Lung (tissue), 12 donors: Measurements from ENCODE around the gene WASF2. TPM values are rescaled to one million over a fixed set of nuclear protein-coding genes. Genes with fewer than 3 reads are reported as not detected.

ENCODE experiments used
- ATAC-seq: fragments of 200-7000 bp; cut with Tn5 transposase; one replicate; pipeline ENCODE4 v1.9.1; 2020; ENCODE audit warnings: moderate number of reproducible peaks; ENCODE audit not compliant: insufficient read depth, low FRiP score
- DNase-seq, 3 donors: peaks; one replicate each; pipeline ENCODE4 v3.0.0-alpha.2; 2013 to 2017
- H3K27ac ChIP-seq, 2 donors: one replicate each; pipeline ENCODE4 v1.5.1; 2013; ENCODE audit warnings: mild to moderate bottlenecking in 2 of 2, moderate library complexity in 2 of 2, control low read depth in 1 of 2, inconsistent platforms in 1 of 2, low read depth in 1 of 2, low read length in 1 of 2
- H3K27me3 ChIP-seq, 3 donors: one replicate each; pipeline ENCODE4 v1.5.1; 2013; ENCODE audit warnings: low read length in 2 of 3; ENCODE audit not compliant: control insufficient read depth in 3 of 3, insufficient read depth in 3 of 3
- H3K36me3 ChIP-seq, 4 donors: one replicate each; pipeline ENCODE4 v1.5.1; 2013; ENCODE audit warnings: low read length in 4 of 4, mild to moderate bottlenecking in 1 of 4, moderate library complexity in 1 of 4; ENCODE audit not compliant: control insufficient read depth in 4 of 4, insufficient read depth in 4 of 4
- H3K4me1 ChIP-seq, 5 donors: one replicate each; pipeline ENCODE4 v1.5.1; 2013; ENCODE audit warnings: low read length in 5 of 5, mild to moderate bottlenecking in 2 of 5, moderate library complexity in 1 of 5; ENCODE audit not compliant: control insufficient read depth in 5 of 5, insufficient read depth in 5 of 5
- H3K4me3 ChIP-seq: one replicate; pipeline ENCODE4 v1.5.1; 2013; ENCODE audit warnings: mild to moderate bottlenecking, control low read depth, moderate library complexity
- H3K9ac ChIP-seq, 2 donors: one replicate each; pipeline ENCODE4 v1.5.1; 2013; ENCODE audit warnings: low read length in 2 of 2, control low read depth in 1 of 2; ENCODE audit not compliant: insufficient read depth in 1 of 2
- H3K9me3 ChIP-seq, 4 donors: one replicate each; pipeline ENCODE4 v1.5.1; 2013; ENCODE audit warnings: low read length in 3 of 4, mild to moderate bottlenecking in 1 of 4, moderate library complexity in 1 of 4; ENCODE audit not compliant: control insufficient read depth in 4 of 4, insufficient read depth in 3 of 4
- WGBS, 2 donors: extraction: QIAGEN DNeasy Blood & Tissue Kit; methylation state at CpG; one replicate each; pipeline ENCODE4 v1.1.7; 2013; 5-methylcytosine and 5-hydroxymethylcytosine counted together
- polyA plus RNA-seq, 2 donors: library from polyadenylated mRNA; stranded (reverse); fragments of 200-250 nt; gene quantifications; one replicate each; pipeline ENCODE4 v1.2.1, GENCODE V29; 2013
- total RNA-seq, 2 donors: library from RNA; depleted of rRNA in 1 of 2; stranded (reverse); fragments of >200 nt in 1 of 2; gene quantifications; one replicate each; pipeline ENCODE4 v1.2.1, GENCODE V29; 2014 to 2021
- TF ChIP-seq, protein P1 (sequence below): IDR thresholded peaks from 2 replicates; pipeline ENCODE4 v1.5.1; 2012; ENCODE audit warnings: mild to moderate bottlenecking; ENCODE audit errors: control extremely low read depth, extremely low read depth
- donor health status: control.
- donor health status: control.
- donor health status: Bipolar disorder and iron deficiency.
- donor health status: healthy.
- donor health status: DM: yes; HTN: yes; CAD: no.

Gene WASF2
- total and polyA plus RNA-seq, 4 donors = 27.3 to 136 (median 49.5) TPM

DNA sequence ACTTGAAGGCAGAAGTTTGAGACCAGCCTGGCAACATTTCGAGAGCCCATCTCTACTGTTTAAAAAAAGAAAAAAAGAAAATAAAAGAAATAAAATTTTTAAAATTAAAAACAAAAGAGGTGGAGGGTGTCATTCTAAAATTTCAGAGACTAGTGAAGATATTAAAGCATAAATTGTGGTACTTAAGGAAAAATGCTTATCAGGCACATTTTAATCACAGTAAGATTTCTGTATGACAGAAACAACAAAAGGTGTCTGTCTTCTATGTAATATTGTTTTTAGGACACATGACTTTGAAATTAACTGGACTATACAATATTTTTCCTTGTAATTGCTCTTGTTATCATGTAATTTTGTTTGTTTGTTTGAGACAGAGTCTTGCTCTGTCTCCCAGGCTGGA, 4.6 kb downstream of the WASF2 start:
- H3K36me3 ChIP-seq = peaks cover 0 to 6% (median 1%) of the 10 kb centered on the region in 4 donors
- TF ChIP-seq, protein P1, sequence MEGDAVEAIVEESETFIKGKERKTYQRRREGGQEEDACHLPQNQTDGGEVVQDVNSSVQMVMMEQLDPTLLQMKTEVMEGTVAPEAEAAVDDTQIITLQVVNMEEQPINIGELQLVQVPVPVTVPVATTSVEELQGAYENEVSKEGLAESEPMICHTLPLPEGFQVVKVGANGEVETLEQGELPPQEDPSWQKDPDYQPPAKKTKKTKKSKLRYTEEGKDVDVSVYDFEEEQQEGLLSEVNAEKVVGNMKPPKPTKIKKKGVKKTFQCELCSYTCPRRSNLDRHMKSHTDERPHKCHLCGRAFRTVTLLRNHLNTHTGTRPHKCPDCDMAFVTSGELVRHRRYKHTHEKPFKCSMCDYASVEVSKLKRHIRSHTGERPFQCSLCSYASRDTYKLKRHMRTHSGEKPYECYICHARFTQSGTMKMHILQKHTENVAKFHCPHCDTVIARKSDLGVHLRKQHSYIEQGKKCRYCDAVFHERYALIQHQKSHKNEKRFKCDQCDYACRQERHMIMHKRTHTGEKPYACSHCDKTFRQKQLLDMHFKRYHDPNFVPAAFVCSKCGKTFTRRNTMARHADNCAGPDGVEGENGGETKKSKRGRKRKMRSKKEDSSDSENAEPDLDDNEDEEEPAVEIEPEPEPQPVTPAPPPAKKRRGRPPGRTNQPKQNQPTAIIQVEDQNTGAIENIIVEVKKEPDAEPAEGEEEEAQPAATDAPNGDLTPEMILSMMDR = no peak
- no peak overlapping the region for H3K9ac ChIP-seq
- DNase-seq (no peak), ATAC-seq (no peak)
- H3K27ac ChIP-seq = no peak overlapping the region
- H3K9me3 ChIP-seq = no peaks in the 10 kb centered on the region
- 97 to 100% methylated on average over 1 of the region's 1 CpG for WGBS, 2 donors
- peaks cover 0 to 16% (median 9%) of the 10 kb centered on the region in 5 donors for H3K4me1 ChIP-seq
- no peak overlapping the region for H3K4me3 ChIP-seq
- H3K27me3 ChIP-seq = no peaks in the 10 kb centered on the region

DNA sequence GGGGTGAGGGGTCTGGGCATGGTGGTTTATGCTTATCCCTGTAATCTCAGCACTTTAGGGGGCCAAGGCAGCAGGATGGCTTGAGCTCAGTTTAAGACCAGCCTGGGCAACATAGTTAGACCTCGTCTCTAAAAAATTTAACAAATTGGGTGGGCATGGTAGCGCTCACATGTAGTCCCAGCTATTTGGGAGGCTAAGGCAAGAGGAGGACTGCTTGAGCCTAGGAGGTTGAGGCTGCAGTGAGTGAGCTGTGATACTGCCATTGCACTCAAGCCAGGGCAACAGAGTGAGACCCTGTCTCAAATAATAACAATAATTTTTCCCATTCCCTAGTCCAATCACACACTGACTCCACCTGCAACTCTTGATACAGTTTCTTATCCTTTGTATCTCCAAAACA, 6.3 kb downstream of the WASF2 start:
- H3K27me3 ChIP-seq = no peaks in the 10 kb centered on the region
- 95 to 96% methylated on average over 2 of the region's 2 CpGs for WGBS, 2 donors
- no peak overlapping the region for H3K27ac ChIP-seq
- no peaks in the 10 kb centered on the region for H3K9me3 ChIP-seq
- H3K4me3 ChIP-seq = no peak overlapping the region
- no peak for DNase-seq
- no peak overlapping the region for H3K9ac ChIP-seq
- TF ChIP-seq, protein P1 = no peak
- ATAC-seq = no peak
- peaks cover 0 to 2% (median 0%) of the 10 kb centered on the region in 4 donors for H3K36me3 ChIP-seq
- H3K4me1 ChIP-seq = peaks cover 0 to 16% (median 9%) of the 10 kb centered on the region in 5 donors

DNA sequence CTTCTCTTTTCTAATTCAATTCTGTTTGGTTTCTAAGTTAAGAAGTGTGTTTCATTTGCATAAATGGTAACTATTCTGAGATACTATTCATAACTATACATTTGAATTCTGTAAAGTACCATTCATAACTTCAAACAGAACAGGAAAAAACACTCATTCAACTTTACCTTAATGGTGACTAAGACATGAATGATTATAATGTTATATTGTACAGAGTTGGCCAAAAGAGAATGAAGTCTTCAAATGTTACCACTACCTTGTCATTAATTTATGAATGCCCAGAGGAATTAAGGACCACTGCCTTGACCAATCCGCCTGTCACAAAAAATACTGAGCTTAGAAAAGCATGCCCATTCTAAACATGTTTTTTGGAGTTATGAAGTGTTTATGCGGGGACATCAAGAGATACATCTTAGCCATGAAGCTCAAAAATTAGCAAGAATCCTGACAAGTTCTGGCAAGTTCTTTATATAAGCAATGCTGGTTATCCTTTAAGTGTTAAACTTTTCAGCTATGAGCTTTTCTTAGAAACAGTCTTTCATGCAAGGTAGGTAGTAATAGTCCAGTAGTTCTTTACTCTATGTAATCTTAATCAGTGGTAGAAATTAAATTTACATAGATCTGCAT, 7.9 kb downstream of the WASF2 start:
- no peaks in the 10 kb centered on the region for H3K9me3 ChIP-seq
- H3K4me3 ChIP-seq = no peak overlapping the region
- no peak for DNase-seq
- no peaks in the 10 kb centered on the region for H3K27me3 ChIP-seq
- peaks cover 0 to 9% (median 0%) of the 10 kb centered on the region in 5 donors for H3K4me1 ChIP-seq
- H3K36me3 ChIP-seq = peaks cover 0 to 4% (median 0%) of the 10 kb centered on the region in 4 donors
- H3K9ac ChIP-seq = no peak overlapping the region
- no peak for ATAC-seq
- TF ChIP-seq, protein P1 = no peak
- 86% methylated on average over 2 of the region's 2 CpGs for WGBS, 2 donors
- no peak overlapping the region for H3K27ac ChIP-seq

DNA sequence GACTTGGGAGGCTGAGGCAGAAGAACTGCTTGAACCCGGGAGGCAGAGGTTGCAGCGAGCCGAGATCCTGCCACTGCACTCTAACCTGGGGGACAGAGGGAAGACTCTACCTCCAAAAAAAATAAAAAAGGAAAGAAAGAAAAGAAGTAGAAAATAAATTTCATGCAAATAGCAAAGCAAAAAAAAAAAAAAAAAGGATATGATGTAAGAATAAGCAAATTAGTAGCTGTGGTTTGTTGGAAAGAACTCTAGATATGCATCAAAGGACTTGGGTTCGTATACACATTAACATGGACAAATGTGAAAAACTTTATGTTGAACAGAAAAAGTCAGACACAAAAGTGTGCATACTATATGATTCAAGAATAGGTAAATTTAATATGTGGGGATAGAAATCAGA, 11.9 kb downstream of the WASF2 start:
- no peak for DNase-seq
- ATAC-seq = no peak
- Histone ChIP-seq H3K9me3 (no peaks in the 10 kb centered on the region), H3K4me1 (peaks cover 0 to 13% (median 0%) of the 10 kb centered on the region in 5 donors), H3K4me3 (no peak overlapping the region), H3K36me3 (peaks cover 0 to 3% (median 1%) of the 10 kb centered on the region in 4 donors), H3K9ac (no peak overlapping the region), H3K27me3 (no peaks in the 10 kb centered on the region), H3K27ac (no peak overlapping the region)
- WGBS, 2 donors = 88 to 89% methylated on average over 4 of the region's 4 CpGs
- TF ChIP-seq, protein P1 = no peak
